Lung (tissue), 12 donors: Measurements from ENCODE around the gene KRT86. TPM values are rescaled to one million over a fixed set of nuclear protein-coding genes. Genes with fewer than 3 reads are reported as not detected.

ENCODE experiments used
- ATAC-seq: fragments of 200-7000 bp; cut with Tn5 transposase; one replicate; pipeline ENCODE4 v1.9.1; 2020; ENCODE audit warnings: moderate number of reproducible peaks; ENCODE audit not compliant: insufficient read depth, low FRiP score
- DNase-seq, 3 donors: peaks; one replicate each; pipeline ENCODE4 v3.0.0-alpha.2; 2013 to 2017
- H3K27ac ChIP-seq, 2 donors: one replicate each; pipeline ENCODE4 v1.5.1; 2013; ENCODE audit warnings: mild to moderate bottlenecking in 2 of 2, moderate library complexity in 2 of 2, control low read depth in 1 of 2, inconsistent platforms in 1 of 2, low read depth in 1 of 2, low read length in 1 of 2
- H3K27me3 ChIP-seq, 3 donors: one replicate each; pipeline ENCODE4 v1.5.1; 2013; ENCODE audit warnings: low read length in 2 of 3; ENCODE audit not compliant: control insufficient read depth in 3 of 3, insufficient read depth in 3 of 3
- H3K36me3 ChIP-seq, 4 donors: one replicate each; pipeline ENCODE4 v1.5.1; 2013; ENCODE audit warnings: low read length in 4 of 4, mild to moderate bottlenecking in 1 of 4, moderate library complexity in 1 of 4; ENCODE audit not compliant: control insufficient read depth in 4 of 4, insufficient read depth in 4 of 4
- H3K4me1 ChIP-seq, 5 donors: one replicate each; pipeline ENCODE4 v1.5.1; 2013; ENCODE audit warnings: low read length in 5 of 5, mild to moderate bottlenecking in 2 of 5, moderate library complexity in 1 of 5; ENCODE audit not compliant: control insufficient read depth in 5 of 5, insufficient read depth in 5 of 5
- H3K4me3 ChIP-seq: one replicate; pipeline ENCODE4 v1.5.1; 2013; ENCODE audit warnings: mild to moderate bottlenecking, control low read depth, moderate library complexity
- H3K9ac ChIP-seq, 2 donors: one replicate each; pipeline ENCODE4 v1.5.1; 2013; ENCODE audit warnings: low read length in 2 of 2, control low read depth in 1 of 2; ENCODE audit not compliant: insufficient read depth in 1 of 2
- H3K9me3 ChIP-seq, 4 donors: one replicate each; pipeline ENCODE4 v1.5.1; 2013; ENCODE audit warnings: low read length in 3 of 4, mild to moderate bottlenecking in 1 of 4, moderate library complexity in 1 of 4; ENCODE audit not compliant: control insufficient read depth in 4 of 4, insufficient read depth in 3 of 4
- CTCF ChIP-seq: IDR thresholded peaks from 2 replicates; pipeline ENCODE4 v1.5.1; 2012; ENCODE audit warnings: mild to moderate bottlenecking; ENCODE audit errors: control extremely low read depth, extremely low read depth
- WGBS, 2 donors: extraction: QIAGEN DNeasy Blood & Tissue Kit; methylation state at CpG; one replicate each; pipeline ENCODE4 v1.1.7; 2013; 5-methylcytosine and 5-hydroxymethylcytosine counted together
- polyA plus RNA-seq, 2 donors: library from polyadenylated mRNA; stranded (reverse); fragments of 200-250 nt; gene quantifications; one replicate each; pipeline ENCODE4 v1.2.1, GENCODE V29; 2013
- total RNA-seq, 2 donors: library from RNA; depleted of rRNA in 1 of 2; stranded (reverse); fragments of >200 nt in 1 of 2; gene quantifications; one replicate each; pipeline ENCODE4 v1.2.1, GENCODE V29; 2014 to 2021
- donor health status: control.
- donor health status: control.
- donor health status: Bipolar disorder and iron deficiency.
- donor health status: healthy.
- donor health status: DM: yes; HTN: yes; CAD: no.

KRT86 gene
- total and polyA plus RNA-seq, 4 donors, result 0.11 to 1.1 (median 0.31) TPM; not detected in 1

- Histone ChIP-seq H3K4me1 (no peaks in the 10 kb centered on the region), H3K9me3 (peaks cover 0 to 10% (median 3%) of the 10 kb centered on the region in 4 donors), H3K9ac (no peak overlapping the region), H3K27me3 (no peaks in the 10 kb centered on the region), H3K27ac (no peak overlapping the region), H3K4me3 (no peak overlapping the region), H3K36me3 (no peaks in the 10 kb centered on the region)
- no peak for TF ChIP-seq CTCF
- WGBS, 2 donors, result 53 to 70% methylated on average over 3 of the region's 3 CpGs
- no peak for DNase-seq
- no peak for ATAC-seq
Measured at GRCh38 chr12:52333321-52333720, 58.9 kb downstream of the KRT86 start.

DNA sequence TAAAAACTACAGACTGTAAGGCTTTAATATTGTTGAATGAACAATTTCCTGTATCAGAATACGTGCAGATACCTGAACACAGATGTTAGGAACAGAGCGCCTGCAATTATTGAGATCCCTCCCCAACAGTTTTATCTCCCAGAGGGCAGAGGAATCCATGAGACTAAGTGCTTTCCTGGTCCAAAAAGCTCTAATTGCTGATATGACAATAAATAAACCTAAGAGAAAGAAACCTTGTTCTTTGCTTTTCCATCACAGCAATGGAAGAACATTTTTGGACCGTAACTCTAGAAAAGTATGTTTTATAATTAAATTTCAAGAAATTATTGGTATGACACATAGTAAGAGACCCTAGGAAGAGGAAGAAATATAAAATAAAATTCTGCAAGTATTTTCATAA, 59.7 kb downstream of the KRT86 start:
- no peaks in the 10 kb centered on the region for H3K4me1 ChIP-seq
- DNase-seq (no peak), ATAC-seq (no peak)
- H3K27ac ChIP-seq, result no peak overlapping the region
- H3K4me3 ChIP-seq, result no peak overlapping the region
- H3K9me3 ChIP-seq, result peaks cover 0 to 10% (median 3%) of the 10 kb centered on the region in 4 donors
- no peaks in the 10 kb centered on the region for H3K27me3 ChIP-seq
- no peak for TF ChIP-seq CTCF
- no peak overlapping the region for H3K9ac ChIP-seq
- 87 to 89% methylated on average over 3 of the region's 3 CpGs for WGBS, 2 donors
- no peaks in the 10 kb centered on the region for H3K36me3 ChIP-seq

GRCh38 chr12:52335598-52336262, 61.3 kb downstream of the KRT86 start:
- Histone ChIP-seq H3K9me3 (peaks cover 0 to 10% (median 3%) of the 10 kb centered on the region in 4 donors), H3K36me3 (no peaks in the 10 kb centered on the region), H3K27me3 (no peaks in the 10 kb centered on the region), H3K9ac (no peak overlapping the region), H3K4me1 (no peaks in the 10 kb centered on the region), H3K4me3 (no peak overlapping the region), H3K27ac (no peak overlapping the region)
- no peak for TF ChIP-seq CTCF
- WGBS, 2 donors, result 87 to 90% methylated on average over 4 of the region's 4 CpGs
- ATAC-seq, result no peak
- no peak for DNase-seq

- ATAC-seq (no peak), DNase-seq (no peak)
- no peaks in the 10 kb centered on the region for H3K4me1 ChIP-seq
- no peak overlapping the region for H3K27ac ChIP-seq
- H3K36me3 ChIP-seq, result no peaks in the 10 kb centered on the region
- TF ChIP-seq CTCF, result no peak
- 83 to 94% methylated on average over 2 of the region's 2 CpGs for WGBS, 2 donors
- no peaks in the 10 kb centered on the region for H3K27me3 ChIP-seq
- no peak overlapping the region for H3K9ac ChIP-seq
- no peak overlapping the region for H3K4me3 ChIP-seq
- H3K9me3 ChIP-seq, result peaks cover 0 to 10% (median 3%) of the 10 kb centered on the region in 4 donors
Measured at GRCh38 chr12:52336641-52337040, 62.2 kb downstream of the KRT86 start.
